ENCODE data around the gene ARL5C.

DNA sequence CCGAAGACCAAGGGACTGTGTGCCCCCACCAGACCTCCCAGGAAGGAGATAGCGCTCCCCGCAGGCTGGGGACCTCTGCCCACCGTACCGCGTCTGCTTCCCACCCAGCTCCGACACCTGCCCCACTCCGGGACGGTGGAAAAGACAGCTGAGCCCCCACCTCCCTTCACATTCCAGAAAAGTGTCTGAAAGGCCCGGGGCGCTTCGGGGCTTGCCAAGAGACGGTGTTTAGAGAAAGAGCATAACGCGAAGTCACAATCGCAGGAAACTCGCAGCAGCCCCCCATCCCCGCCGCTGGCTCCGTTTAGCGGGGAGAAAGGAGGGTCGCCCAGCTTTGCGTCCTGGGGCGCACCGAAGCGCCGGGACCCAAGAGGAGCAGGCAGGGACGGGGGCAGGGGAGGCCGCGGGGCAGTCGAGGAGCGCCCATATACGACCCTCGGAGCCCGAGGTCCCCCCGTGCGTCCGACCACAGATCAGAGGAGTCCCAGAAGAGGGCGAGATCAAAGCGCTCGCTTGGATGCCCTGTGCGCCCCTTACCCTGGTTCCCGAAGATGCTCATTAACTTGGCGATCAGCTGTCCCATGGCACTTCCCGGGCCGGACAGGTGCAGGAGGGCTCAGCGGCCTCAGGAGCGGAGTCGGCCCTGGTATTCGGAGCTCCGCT is 652 bp downstream of the ARL5C start:
- TF ChIP-seq, protein P1, sequence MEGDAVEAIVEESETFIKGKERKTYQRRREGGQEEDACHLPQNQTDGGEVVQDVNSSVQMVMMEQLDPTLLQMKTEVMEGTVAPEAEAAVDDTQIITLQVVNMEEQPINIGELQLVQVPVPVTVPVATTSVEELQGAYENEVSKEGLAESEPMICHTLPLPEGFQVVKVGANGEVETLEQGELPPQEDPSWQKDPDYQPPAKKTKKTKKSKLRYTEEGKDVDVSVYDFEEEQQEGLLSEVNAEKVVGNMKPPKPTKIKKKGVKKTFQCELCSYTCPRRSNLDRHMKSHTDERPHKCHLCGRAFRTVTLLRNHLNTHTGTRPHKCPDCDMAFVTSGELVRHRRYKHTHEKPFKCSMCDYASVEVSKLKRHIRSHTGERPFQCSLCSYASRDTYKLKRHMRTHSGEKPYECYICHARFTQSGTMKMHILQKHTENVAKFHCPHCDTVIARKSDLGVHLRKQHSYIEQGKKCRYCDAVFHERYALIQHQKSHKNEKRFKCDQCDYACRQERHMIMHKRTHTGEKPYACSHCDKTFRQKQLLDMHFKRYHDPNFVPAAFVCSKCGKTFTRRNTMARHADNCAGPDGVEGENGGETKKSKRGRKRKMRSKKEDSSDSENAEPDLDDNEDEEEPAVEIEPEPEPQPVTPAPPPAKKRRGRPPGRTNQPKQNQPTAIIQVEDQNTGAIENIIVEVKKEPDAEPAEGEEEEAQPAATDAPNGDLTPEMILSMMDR (IDR thresholded peaks at IDR 0.05; ENCODE audit: low read depth, low read length, missing input control) = no peak
- TF ChIP-seq, protein P2, sequence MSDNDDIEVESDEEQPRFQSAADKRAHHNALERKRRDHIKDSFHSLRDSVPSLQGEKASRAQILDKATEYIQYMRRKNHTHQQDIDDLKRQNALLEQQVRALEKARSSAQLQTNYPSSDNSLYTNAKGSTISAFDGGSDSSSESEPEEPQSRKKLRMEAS (IDR thresholded peaks at IDR 0.05) = no peak
- TF ChIP-seq SP1 (IDR thresholded peaks at IDR 0.05) (no peak), TAF1 (conservative IDR thresholded peaks at IDR 0.05) (no peak)
- TF ChIP-seq, protein P3, sequence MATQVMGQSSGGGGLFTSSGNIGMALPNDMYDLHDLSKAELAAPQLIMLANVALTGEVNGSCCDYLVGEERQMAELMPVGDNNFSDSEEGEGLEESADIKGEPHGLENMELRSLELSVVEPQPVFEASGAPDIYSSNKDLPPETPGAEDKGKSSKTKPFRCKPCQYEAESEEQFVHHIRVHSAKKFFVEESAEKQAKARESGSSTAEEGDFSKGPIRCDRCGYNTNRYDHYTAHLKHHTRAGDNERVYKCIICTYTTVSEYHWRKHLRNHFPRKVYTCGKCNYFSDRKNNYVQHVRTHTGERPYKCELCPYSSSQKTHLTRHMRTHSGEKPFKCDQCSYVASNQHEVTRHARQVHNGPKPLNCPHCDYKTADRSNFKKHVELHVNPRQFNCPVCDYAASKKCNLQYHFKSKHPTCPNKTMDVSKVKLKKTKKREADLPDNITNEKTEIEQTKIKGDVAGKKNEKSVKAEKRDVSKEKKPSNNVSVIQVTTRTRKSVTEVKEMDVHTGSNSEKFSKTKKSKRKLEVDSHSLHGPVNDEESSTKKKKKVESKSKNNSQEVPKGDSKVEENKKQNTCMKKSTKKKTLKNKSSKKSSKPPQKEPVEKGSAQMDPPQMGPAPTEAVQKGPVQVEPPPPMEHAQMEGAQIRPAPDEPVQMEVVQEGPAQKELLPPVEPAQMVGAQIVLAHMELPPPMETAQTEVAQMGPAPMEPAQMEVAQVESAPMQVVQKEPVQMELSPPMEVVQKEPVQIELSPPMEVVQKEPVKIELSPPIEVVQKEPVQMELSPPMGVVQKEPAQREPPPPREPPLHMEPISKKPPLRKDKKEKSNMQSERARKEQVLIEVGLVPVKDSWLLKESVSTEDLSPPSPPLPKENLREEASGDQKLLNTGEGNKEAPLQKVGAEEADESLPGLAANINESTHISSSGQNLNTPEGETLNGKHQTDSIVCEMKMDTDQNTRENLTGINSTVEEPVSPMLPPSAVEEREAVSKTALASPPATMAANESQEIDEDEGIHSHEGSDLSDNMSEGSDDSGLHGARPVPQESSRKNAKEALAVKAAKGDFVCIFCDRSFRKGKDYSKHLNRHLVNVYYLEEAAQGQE (IDR thresholded peaks at IDR 0.05) = no peak

Data from liver (tissue), 3 donors.